IPS-15b (cell line): ENCODE measurements around the gene SIRT3.

Experiments
- H3K27me3 ChIP-seq: one replicate; pipeline ENCODE4 v1.6.1; 2013; ENCODE audit warnings: low read length; ENCODE audit not compliant: control insufficient read depth, insufficient read depth
- H3K36me3 ChIP-seq: one replicate; pipeline ENCODE4 v1.6.1; 2013; ENCODE audit warnings: low read length; ENCODE audit not compliant: control insufficient read depth, insufficient read depth
- H3K4me1 ChIP-seq: one replicate; pipeline ENCODE4 v1.6.1; 2013; ENCODE audit warnings: mild to moderate bottlenecking, low read length; ENCODE audit not compliant: control insufficient read depth, insufficient read depth
- H3K4me3 ChIP-seq: one replicate; pipeline ENCODE4 v1.5.1; 2013; ENCODE audit warnings: low read depth, low read length
- H3K9ac ChIP-seq: one replicate; pipeline ENCODE4 v1.6.1; 2013; ENCODE audit warnings: low read depth, mild to moderate bottlenecking, low read length
- H3K9me3 ChIP-seq: one replicate; pipeline ENCODE4 v1.6.1; 2013; ENCODE audit warnings: mild to moderate bottlenecking, low read length; ENCODE audit not compliant: control insufficient read depth, insufficient read depth

SIRT3 gene

DNA sequence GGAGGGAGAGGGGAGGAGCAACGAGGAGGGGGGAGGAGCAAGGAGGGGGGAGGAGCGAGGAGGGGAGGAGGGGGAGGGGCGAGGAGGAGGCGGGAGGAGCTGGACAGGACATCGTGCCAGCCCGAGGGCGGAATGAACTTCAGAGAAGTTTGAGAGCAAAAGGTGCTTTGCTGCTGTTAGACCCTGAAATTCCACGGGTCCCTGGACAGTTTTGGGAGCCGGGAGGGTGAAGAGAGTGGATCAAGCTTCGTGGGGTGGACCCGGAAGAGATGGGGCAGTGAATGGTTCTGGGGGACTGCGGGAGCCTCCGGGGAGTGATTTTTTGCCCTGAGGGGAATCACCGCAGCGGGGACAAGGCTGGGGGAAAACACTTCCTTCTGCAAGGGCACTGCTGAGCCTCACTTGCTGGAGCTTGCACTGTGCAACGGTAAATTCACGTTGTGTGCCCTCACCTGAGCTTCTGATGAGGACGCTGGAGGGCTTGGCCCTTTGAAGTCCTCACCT, 31.4 kb upstream of the SIRT3 start:
- Histone ChIP-seq H3K9me3 (no peaks in the 10 kb centered on the region), H3K36me3 (no peaks in the 10 kb centered on the region), H3K4me3 (peak overlapping the region; percentile 67), H3K4me1 (peaks cover 11% of the 10 kb centered on the region), H3K9ac (no peak overlapping the region), H3K27me3 (peaks cover 3% of the 10 kb centered on the region)

DNA sequence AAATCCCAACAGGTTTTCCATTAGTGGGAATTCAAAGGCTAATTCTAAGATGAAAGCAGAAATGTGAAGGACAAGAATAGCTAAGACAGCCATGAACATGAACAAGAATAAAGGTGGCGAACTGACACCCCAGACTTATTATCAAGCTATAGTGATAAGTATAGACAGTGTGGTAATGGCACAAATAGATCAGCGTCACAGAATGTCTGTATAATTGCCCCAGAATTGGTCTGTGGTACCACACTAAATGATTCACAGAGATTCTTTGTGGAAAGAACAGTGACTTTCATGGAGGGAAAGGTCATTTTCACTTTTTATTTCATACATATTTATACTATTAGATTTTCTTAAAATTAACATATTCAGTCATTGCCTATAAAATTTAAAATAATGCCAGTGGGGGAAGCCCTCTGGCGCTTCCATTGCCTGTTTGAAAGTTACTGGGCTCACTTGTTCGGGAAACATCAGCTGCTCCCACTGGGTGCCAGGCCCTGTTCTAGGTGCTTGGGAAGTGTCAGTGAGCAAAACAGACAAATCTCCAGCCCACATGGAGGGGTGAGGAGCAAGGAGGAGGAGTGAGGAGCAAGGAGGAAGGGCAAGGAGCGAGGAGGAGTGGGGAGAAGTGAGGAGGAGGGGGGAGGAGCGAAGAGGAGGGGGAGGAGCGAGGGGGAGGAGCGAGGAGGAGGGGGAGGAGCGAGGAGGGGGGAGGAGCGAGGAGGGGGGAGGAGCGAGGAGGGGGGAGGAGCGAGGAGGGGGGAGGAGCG, 30.7 kb upstream of the SIRT3 start:
- no peak overlapping the region for H3K9ac ChIP-seq
- peaks cover 3% of the 10 kb centered on the region for H3K27me3 ChIP-seq
- H3K4me3 ChIP-seq, result peak overlapping the region; percentile 13
- no peaks in the 10 kb centered on the region for H3K9me3 ChIP-seq
- H3K36me3 ChIP-seq, result no peaks in the 10 kb centered on the region
- peaks cover 11% of the 10 kb centered on the region for H3K4me1 ChIP-seq

DNA sequence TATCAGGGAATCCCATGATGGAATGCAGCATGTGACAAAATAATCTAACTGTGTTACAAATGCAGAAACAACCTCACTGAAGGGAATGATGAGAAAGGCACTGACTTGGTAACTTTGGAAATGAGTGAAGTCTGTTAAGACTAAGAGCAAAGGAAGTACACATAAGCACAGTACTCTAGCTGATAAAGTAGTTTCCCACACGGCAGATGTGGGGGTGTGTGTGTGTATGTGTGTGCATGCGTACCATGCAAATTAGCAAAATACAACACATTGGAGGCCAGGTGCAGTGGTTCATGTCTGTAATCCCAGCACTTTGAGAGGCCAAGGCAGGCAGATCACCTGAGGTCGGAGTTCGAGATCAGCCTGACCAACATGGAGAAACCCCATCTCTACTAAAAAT, 25.5 kb upstream of the SIRT3 start:
- Histone ChIP-seq H3K9me3 (no peaks in the 10 kb centered on the region), H3K36me3 (no peaks in the 10 kb centered on the region), H3K4me1 (peaks cover under 1% of the 10 kb centered on the region), H3K4me3 (no peak overlapping the region), H3K27me3 (no peaks in the 10 kb centered on the region), H3K9ac (no peak overlapping the region)

DNA sequence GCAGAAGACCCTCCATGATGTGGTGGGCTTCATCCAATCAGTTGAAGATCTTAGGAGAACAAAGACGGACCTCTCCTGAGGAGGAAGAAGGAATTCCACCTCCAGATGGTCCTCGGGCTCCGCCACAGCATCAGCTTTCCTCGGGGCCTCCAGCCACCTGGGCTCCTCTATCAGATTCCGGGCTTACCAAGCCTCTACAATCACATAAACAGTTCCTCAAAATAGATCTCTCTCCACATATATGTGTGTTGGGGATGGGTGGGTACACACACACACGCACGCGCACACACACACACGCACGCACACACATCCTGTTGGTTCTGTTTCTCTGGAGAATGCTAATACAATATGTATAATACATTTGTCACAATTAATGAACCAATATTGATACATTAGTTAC, 23.3 kb upstream of the SIRT3 start:
- no peak overlapping the region for H3K4me3 ChIP-seq
- no peak overlapping the region for H3K9ac ChIP-seq
- no peaks in the 10 kb centered on the region for H3K27me3 ChIP-seq
- H3K9me3 ChIP-seq, result no peaks in the 10 kb centered on the region
- H3K4me1 ChIP-seq, result no peaks in the 10 kb centered on the region
- no peaks in the 10 kb centered on the region for H3K36me3 ChIP-seq

DNA sequence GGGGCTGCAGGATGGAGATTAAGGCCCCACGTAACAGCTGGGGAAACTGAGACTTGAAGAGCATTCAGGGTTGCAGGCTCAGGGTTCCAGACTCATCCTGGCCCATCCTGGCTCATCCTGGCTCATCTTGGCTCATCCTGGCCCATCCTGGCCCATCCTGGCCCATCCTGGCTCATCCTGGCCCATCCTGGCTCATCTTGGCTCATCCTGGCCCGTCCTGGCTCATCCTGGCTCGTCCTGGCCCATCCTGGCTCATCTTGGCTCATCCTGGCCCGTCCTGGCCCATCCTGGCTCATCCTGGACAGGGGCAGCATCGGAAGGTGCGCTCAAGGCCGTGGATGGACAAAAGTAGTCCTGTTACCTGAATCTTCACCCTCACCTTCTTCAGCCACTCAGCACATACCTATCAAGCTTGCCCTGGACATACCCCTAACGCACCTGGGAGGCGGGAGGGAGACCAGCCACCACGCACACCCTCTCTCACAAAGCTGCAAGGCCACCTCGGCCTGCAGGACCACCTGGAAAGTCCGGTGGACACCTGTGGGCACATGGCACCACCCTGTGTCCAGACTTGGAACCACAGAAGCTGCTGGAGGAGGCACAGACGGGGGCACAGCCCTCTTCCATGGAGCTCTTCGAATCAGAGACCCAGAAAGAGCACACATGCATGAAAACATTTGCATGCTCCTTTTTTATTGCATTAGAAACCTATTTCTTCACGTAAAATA, 21.8 kb upstream of the SIRT3 start:
- Histone ChIP-seq H3K36me3 (peaks cover 9% of the 10 kb centered on the region), H3K4me1 (no peaks in the 10 kb centered on the region), H3K9me3 (no peaks in the 10 kb centered on the region), H3K27me3 (no peaks in the 10 kb centered on the region), H3K9ac (no peak overlapping the region), H3K4me3 (no peak overlapping the region)

DNA sequence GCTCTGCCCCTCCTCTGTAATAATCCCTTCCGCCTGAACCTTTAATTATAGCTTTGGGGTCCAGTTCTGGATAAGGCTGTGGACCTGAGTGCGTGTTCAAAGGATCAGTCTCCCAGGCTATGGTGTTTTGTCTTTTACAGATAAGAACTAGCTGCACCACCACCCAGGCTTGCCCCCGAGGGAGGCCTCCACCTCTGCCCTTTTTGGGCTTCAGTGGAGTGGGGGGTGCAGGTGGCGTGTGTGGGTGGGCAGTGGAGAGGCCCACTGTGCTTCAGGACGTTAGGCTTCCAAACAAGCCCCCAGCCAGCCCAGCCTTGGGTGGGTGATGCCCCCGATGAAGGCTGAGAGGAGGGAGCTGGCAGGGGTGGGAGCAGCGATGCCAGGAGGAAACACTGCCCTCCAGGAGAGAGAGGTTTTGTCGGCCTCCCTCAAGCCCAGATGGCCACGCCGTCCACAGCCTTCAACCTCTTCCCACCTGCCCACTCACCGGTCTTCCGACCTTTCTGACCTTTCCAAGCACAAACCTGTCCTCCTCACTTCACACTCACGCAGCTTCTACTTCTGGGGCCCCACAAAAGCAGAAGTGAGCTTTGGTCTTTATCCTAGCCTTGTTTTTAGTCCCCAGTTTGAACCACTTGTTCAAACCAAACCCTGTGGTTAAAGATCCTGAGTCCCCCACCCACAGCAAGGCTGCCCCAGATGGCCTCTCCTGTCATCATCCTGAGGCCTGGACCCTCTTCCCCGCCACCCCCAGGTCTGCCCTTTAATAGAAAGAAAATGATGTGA, 21.0 kb upstream of the SIRT3 start:
- no peak overlapping the region for H3K4me3 ChIP-seq

DNA sequence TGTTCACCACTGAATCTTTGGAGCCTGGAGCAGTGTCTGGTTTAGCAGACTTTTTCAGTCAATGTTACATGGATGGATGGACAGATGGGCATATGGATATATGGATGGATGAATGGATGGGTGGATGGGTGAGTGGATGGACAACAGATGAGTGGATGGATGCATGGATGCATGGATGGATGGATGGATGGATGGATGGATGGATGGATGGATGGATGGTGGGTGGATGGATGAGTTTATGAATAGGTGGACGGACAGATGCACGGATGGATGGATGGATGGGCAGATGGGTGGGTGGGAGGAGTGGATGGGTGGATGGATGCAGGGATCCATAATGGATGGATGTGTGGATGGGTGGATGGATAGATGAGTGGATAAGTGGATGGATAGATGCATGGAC, 19.7 kb upstream of the SIRT3 start:
- H3K9ac ChIP-seq, result no peak overlapping the region
- no peaks in the 10 kb centered on the region for H3K27me3 ChIP-seq
- no peak overlapping the region for H3K4me3 ChIP-seq
- no peaks in the 10 kb centered on the region for H3K9me3 ChIP-seq
- H3K36me3 ChIP-seq, result peaks cover 30% of the 10 kb centered on the region
- H3K4me1 ChIP-seq, result no peaks in the 10 kb centered on the region

More for the DNA sequence above, 21.0 kb upstream of the SIRT3 start:
- H3K27me3 ChIP-seq, result no peaks in the 10 kb centered on the region
- peaks cover 17% of the 10 kb centered on the region for H3K36me3 ChIP-seq
- no peak overlapping the region for H3K9ac ChIP-seq
- no peaks in the 10 kb centered on the region for H3K4me1 ChIP-seq
- no peaks in the 10 kb centered on the region for H3K9me3 ChIP-seq

DNA sequence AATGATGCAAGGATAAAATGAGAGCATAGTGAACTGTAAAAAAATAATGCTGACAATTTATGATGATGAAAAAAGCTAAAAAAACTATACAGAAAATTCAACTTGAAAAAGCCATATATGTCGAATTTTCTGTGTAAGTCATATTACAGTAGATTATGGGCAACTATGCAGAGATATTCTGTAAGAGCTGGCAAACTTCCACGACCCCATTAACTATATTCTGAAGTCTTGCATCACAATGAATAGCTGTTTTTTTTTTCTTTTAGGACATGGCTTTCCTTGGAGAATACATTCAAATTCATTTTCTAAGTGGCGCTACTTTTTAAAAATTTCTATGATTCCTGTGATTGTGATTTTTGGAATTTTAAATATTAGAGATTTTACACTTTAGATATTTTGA, 19.0 kb upstream of the SIRT3 start:
- Histone ChIP-seq H3K27me3 (no peaks in the 10 kb centered on the region), H3K4me3 (no peak overlapping the region), H3K9me3 (no peaks in the 10 kb centered on the region), H3K4me1 (no peaks in the 10 kb centered on the region), H3K36me3 (peaks cover 30% of the 10 kb centered on the region), H3K9ac (no peak overlapping the region)

DNA sequence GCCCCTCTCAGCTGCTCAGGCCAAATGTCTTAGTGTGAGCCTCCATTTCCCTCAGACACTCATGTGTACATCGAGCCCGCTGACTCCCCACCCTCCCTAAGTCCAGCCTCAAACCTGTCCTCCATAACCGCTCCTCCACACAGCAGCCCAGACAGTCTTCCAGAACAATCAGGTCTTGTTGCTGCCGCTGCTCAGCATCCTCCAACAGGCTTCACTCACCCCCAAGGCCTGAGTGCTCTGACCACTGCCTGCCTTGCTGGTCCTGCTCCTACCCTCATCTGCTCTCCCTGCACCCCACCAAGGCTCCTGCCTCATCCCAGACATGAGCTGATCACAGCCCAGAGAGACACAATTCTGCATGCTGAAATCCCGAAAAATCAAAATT, 17.7 kb upstream of the SIRT3 start:
- Histone ChIP-seq H3K9me3 (no peaks in the 10 kb centered on the region), H3K27me3 (no peaks in the 10 kb centered on the region), H3K9ac (no peak overlapping the region), H3K36me3 (peaks cover 32% of the 10 kb centered on the region), H3K4me1 (no peaks in the 10 kb centered on the region), H3K4me3 (no peak overlapping the region)

DNA sequence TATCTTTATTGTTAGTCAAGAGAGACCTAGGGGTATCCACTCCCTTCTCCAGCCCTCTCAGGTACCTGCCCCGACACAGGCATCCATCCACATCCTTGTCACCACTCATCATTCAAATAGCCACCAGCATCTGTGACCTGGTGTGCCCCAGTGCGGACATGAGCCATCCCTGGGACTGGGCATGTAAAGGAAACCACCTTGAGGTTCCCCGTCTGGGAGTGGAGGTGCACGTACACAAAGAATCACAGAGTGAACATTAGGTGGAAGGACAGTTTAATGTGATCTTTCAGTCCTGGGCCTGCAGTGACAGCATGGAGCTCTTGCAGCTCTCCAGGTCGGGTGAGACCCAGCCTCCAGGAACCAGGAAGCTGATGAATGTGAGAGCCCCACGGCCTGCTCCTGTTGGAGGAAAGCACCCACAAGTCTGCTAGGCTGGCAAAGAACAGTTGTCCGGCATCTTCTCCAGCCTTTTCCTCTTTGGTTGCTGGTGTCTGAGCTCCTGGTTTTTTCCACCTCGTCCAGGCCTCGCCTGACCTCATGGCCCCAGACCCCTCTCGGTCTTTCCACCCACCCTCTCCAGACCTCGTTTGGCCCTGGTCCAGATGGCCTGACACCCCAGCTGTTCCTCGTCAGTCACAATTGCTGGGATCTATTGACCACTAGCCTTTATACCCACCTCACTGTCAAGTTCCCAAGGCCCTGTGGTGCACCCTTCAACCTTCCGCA, 17.2 kb upstream of the SIRT3 start:
- Histone ChIP-seq H3K4me3 (no peak overlapping the region), H3K36me3 (peaks cover 33% of the 10 kb centered on the region), H3K9me3 (no peaks in the 10 kb centered on the region), H3K4me1 (no peaks in the 10 kb centered on the region), H3K27me3 (no peaks in the 10 kb centered on the region), H3K9ac (no peak overlapping the region)

DNA sequence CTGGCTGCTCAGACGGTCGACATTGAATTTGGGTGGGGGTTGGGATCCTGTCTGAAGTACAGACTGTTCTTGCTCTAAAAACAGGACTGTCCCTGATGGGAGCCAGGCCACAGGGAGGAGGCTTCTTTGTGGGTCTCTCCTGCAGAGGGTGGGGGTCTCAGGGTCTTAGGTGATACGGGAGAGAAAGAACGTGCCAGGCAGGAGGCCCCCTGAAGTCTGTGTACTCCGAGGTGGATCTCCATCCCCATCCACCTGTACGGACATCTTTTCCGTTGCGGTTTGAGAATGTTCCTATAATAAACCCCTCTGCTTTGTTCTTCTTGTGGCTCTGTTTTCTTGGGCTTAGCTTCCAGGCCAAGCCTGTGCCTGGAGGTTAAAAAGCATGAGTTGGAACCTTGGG, 16.5 kb upstream of the SIRT3 start:
- H3K36me3 ChIP-seq, result peaks cover 33% of the 10 kb centered on the region

More for the DNA sequence above, 16.5 kb upstream of the SIRT3 start:
- H3K9ac ChIP-seq, result no peak overlapping the region
- H3K4me1 ChIP-seq, result no peaks in the 10 kb centered on the region
- no peaks in the 10 kb centered on the region for H3K27me3 ChIP-seq
- H3K4me3 ChIP-seq, result no peak overlapping the region
- H3K9me3 ChIP-seq, result no peaks in the 10 kb centered on the region
